NCI-H774 (cell line): ENCODE data around the gene SEMA5A.

Experiments used
- DNase-seq: peaks from one replicate; lab custom pipeline; 2025; lab: John Stamatoyannopoulos, UW

The SEMA5A gene, protein sequence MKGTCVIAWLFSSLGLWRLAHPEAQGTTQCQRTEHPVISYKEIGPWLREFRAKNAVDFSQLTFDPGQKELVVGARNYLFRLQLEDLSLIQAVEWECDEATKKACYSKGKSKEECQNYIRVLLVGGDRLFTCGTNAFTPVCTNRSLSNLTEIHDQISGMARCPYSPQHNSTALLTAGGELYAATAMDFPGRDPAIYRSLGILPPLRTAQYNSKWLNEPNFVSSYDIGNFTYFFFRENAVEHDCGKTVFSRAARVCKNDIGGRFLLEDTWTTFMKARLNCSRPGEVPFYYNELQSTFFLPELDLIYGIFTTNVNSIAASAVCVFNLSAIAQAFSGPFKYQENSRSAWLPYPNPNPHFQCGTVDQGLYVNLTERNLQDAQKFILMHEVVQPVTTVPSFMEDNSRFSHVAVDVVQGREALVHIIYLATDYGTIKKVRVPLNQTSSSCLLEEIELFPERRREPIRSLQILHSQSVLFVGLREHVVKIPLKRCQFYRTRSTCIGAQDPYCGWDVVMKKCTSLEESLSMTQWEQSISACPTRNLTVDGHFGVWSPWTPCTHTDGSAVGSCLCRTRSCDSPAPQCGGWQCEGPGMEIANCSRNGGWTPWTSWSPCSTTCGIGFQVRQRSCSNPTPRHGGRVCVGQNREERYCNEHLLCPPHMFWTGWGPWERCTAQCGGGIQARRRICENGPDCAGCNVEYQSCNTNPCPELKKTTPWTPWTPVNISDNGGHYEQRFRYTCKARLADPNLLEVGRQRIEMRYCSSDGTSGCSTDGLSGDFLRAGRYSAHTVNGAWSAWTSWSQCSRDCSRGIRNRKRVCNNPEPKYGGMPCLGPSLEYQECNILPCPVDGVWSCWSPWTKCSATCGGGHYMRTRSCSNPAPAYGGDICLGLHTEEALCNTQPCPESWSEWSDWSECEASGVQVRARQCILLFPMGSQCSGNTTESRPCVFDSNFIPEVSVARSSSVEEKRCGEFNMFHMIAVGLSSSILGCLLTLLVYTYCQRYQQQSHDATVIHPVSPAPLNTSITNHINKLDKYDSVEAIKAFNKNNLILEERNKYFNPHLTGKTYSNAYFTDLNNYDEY

DNA sequence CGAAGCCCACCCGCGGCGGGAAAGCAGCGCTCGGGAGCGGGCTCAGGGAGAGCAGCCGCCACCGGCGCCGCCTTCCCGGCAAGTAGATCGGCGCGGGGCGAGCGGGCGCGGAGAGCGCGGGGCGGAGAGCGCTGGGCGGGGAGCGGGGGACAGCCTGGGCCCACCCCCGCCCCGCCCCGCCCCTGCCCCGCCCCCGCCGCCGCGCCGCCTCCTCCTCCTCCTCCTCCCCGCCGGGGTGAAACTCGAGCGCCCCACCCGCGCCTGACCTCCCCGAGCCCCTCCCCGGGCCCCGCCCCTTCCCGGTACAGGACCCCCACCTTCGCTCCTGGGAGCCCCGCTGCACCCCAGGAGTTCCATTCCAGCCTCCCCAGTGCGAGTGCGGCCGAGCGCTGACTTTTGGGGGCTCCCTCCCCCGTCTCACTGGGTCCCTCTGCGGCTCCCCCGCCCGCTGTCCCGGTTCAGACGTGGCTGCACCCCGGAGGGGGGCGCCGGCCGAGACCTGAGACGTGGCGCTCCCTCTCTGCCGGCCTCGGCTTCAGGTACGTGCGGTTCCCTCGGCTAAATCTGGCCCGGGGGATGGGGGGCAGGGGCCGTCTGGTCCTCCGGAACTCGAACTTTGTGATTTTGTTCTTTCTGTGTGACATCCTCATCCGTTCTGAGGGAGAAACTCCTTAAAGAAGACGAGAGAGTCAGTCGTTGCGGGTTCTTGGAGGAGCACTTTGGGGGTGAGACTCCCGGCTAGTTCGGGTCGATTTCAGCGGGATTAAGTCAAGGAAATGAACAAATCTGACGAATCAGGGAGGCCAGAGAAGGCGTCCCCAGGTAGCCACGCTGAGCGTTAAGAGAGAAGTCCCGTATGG, at the start of gene SEMA5A:
SEMA5A (minus strand) TSS at position 84 of the 860 bp plus-strand sequence. CDS start 166,129 bp downstream, outside the sequence.
- DNase-seq: no peak

GRCh38 chr5:9594913-9595312, 49.0 kb upstream of the SEMA5A start:
- DNase-seq: no peak

DNA sequence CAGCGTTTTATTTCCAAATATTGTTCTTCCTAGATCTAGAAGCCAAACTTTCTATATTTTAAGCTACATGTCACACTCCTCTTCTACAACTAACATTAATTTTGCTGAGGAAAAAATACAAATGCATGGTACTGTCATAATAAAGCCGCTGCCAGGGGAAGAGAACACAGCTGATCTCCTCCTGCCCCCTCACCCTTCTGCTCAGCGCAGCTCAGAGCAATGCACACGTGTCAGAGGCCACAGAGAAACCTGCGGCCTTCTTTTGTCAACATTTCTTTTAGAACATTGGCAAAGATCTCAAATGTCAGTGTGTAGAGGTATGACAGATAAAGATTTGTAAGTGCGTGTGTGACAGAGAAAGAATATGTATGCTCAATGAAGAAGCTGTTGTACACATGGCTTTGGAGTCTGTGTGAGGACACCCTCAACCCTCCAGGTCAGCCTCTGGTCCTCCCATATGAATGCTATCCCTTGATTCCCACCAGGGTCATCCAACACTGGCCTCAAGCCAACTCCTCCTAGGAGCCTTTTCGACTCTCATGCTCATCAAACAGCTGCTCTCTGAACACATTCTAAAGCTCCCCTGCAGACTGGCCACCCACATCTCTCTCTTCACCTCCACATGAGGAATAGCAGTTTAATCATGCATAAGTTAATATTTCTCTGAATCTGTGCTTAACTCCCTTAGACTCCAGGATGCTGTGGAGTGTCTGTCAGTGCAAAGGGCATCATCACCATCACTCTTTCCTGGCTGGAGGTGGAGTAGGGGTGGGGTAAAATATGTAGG, 43.4 kb upstream of the SEMA5A start:
- DNase-seq: no peak

DNA sequence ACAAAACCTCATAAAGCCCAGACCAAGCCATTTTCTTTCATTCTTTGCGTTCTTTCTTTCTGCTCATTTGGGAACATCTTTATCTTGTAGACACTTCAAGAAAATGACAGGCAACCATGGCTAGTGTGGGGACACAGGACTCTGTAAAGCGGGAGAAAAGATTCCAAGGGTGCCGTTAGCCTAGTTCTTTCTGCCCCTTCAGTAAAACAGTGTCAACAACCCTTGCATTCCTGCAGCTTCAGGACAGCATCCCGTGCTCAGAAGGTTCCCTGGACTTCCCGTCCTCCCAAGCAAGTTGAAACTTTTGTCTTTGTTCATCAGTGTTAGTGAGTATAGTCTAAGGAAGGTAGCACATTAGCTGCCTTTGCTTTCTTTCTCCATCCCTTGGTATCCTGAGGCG, 42.4 kb upstream of the SEMA5A start:
- DNase-seq: no peak

- DNase-seq: no peak
Observed at GRCh38 chr5:9587135-9587534, 41.3 kb upstream of the SEMA5A start.

DNA sequence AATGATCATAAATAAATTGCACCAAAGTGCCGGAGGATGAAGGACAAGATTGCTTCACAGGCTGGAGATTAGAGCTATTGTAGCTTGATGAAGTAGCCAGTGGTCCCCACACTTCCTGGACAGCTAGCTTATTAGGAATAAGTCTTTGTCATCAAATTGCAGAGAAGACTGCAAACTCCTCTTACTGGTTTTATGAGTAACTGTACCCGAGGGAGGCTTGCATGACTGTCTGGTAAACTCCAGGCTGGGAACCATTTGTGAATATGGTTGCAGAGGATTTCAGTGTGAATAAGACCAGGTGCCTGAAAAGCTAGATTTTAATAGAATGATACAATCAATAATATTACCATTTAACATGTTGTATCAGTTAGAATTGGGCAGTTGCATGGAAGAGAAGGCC, 36.5 kb upstream of the SEMA5A start:
- no peak for DNase-seq

DNA sequence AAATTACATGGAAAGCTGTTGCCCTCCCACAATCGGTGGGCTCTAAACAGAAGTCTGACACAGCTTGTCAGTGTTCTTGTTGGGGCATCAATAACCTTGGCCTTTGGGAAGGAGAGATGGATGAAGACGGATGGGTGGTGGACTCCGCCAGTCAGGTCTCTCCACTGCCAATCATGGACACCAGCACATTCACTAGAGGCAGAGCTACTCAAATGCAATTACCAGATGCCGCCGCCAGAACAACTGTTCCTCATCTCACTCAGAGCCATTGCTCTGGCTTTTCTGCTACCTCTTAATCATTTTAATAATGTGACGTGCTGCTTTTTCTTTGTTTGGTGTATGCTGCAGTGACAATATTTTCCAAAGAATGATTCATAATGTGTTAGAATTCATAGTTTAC, 27.9 kb upstream of the SEMA5A start:
- no peak for DNase-seq

- DNase-seq: no peak
Observed at GRCh38 chr5:9572246-9572645, 26.4 kb upstream of the SEMA5A start.

DNA sequence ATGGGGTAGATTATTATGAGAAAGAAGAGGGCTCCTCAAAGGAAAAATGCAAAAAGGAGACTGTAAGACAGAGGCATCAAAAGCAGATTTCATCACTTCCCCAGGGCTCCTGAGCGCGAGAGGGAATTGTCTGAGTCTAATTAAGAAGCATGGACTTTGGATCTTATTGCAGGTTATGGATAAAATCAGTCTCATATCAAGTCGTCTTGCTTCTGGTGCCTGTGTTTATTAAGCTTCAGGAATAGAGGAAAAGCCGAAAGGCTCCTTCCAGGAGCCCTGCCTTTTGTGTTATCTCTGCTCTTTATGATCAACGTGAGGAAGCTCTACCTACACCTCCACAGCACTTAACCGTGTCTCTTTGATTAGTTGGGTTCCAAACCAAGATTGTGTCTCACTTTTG, 25.0 kb upstream of the SEMA5A start:
- DNase-seq: no peak

DNA sequence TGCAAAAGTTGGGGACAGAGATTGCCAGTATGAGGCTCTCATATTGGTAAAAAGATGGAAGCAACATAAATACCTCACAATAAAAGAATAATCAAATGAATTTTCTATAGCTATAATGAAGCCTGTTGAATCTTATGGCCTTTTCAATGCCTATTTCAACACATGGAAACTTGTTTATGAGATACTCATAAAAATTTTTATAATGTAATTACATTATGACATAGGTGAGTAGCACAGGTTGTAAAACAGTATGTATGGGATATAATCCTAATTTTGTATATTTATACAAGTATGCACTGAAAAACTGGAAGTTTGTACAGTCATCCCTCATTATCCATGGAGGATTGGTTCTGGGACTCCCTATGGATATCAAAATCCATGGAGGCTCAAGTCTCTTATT, 21.2 kb upstream of the SEMA5A start:
- no peak for DNase-seq

DNA sequence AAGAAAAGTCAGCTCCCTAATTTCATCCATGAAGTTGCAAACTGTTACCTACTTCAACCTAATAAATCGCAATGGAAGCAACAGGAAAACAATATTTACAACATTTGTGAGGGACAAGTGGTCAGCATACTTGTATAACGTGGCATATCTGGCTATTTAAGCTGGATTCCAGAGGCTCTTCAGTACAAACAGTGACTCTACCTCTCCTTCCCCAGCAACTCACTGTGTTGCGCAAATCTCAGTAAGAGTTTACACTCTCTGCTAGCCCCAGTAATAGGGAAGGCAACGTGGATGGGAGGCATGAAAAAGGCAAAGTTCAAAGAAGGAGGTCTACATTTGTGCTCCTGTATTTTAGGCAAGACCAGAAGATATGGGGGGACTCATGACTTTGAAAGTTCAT, 18.9 kb upstream of the SEMA5A start:
- DNase-seq: no peak

DNA sequence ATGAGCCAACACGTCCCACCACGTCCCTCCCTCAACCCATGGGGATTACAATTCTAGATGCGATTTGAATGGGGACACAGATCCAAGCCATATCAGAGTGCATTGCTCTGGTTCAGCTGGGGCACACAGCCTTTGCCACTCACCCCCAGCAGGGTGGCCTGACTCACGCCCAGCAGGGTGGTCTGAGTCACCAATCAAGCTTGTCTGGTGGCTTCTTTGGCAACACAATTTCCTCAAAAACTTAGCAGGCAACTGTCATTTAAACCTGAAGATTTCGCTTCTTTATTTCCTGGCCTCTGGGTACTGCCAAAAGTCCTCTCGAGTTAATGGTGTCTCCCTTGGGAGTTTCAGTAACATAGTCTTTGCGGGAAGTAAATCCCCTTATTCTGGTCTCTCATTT, 16.3 kb upstream of the SEMA5A start:
- DNase-seq: no peak

DNA sequence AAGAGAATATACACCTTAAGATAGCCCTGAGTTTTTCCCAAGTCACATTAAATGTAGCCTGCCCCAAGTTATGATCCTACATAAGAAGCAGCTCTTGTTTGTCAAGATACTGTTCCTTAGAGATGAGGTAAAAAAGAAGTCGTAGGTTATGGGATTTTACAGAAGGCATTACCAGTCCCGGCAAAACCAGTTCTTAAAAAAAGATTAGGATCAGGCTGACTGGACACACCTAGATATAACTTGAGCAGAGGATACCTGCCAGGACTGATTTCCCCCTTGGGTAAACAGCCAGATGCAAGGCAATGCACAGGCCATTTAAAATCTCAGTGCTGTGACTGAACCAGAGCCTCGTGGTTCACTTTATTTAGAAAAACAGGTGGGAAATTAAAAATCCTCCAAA, 14.1 kb upstream of the SEMA5A start:
- no peak for DNase-seq

- DNase-seq: no peak
Observed at GRCh38 chr5:9558319-9558965, 12.6 kb upstream of the SEMA5A start.

DNA sequence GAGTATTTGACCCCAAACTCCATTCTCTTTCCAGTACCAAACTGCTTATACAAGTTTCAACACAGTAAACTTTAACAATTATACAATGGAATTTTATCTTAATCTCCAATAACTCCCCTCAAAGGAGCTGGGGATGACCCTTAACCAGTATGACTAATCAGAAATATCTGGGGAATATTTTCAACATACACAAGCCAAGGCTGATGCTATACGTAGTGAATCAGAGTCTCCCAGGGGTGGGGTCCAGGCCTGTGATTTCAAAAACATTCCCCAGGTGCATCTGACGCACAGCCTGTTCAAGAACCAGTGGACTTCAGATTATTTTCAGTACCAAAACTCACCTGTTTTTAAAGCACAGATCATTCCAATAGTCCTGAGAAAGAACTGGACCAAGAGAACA, 11.8 kb upstream of the SEMA5A start:
- DNase-seq: no peak

- no peak for DNase-seq
Observed at GRCh38 chr5:9555961-9556360, 10.1 kb upstream of the SEMA5A start.

DNA sequence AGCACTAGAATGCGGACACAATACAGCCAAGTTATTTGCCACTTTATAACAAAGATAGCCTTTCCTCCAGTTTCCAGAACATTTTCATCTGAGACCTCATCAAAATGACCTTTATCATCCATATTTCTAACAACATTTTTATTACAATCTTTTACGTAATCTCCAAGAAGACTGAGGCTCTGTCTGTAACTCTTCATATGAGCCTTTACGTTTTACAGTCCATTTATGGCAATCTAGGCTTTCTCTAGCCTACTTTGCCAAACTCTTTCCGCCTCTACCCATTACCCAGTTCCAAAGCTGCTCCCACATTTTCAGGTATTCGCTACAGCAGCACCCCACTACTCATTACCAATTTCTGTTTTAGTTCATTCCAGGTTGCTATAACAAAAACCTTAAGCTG, 8.2 kb upstream of the SEMA5A start:
- DNase-seq: no peak

- DNase-seq: no peak
Observed at GRCh38 chr5:9553561-9553960, 7.7 kb upstream of the SEMA5A start.

DNA sequence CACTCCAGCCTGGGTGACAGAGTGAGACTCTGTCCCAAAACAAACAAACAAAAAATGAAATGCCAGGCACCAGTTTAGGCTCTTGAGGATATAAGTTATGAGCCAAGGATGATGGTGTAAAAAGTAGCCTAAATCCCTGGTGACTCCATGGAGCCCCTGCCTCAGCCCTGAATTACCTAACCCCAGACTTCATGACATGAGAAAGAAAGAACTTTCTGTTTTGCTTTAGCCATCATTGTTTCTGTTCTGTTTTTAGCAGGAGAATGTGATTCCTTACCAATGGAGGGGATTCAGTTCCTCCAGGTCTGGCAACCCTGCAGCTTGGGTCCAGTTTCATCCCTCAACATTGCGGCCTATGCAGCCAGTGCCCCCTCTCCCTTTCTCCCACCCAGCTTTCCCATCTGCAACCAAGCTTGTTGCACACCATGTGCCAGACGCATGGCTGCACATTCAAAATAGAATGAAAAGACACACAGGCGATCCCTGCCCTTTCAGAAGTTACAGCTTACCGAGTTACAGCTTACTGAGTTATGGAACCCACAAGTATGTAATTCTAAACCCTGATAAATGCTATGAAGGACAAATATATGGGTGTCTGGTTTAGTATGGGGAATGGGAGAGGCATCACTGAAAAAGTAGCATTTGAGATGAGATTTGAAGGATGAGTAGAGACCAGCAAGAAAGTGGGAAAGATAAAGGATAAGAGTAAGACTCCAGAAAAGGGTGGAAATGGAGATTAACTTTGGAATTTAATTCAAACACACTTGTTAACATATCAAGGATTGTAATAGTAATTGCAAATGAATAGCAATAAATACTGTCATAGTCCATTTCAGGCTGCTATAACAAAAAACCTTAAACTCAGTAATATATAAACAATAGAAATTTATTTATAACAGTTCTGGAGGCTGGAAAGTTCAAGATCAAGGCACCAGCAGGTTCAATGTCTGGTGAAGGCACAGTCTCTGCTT, 6.0 kb upstream of the SEMA5A start:
- no peak for DNase-seq
